HG03066 (cell line): ENCODE data around the gene SIPA1L3.
A peak's percentile ranks its signal among the peaks of the same experiment; 100 is the strongest.
"Not testable (repeated sequence)": the region's sequence is repeated elsewhere in the genome, so short reads cannot be mapped to it uniquely, and the experiment has no call there.

ENCODE experiments used
- ATAC-seq: cut with Tn5 transposase; IDR thresholded peaks from one replicate; pipeline ENCODE4 v1.9.1; 2021; ENCODE audit warnings: low read depth; ENCODE audit not compliant: unreplicated experiment

SIPA1L3 gene

GRCh38 chr19:37907735-37908455 lies 887 bp downstream of the SIPA1L3 start:
- no peak for ATAC-seq

DNA sequence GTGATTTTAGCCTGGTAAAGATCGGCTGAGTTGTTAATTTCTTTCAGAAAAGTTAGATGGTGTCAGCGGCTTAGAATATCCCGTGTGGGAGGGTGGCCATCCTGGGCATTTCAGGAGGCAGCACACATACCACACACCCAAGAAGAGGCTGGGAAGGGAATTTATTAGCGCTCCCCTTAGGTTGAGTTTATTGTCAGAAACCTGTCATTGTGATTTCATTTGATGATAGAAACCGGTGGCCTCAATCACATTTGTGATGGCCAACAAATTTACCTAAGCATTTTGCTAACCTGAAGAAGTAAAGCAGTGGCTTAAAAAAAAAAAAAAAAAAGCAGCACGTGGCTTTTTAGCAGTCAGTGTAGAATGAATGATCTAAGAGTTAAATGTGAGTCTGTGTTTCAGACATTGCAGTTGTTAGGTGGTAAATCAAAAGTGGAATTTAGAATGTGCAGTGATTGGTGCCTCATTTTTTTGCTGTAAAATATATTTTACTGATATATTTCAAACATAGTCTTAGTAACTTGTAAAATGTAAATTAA lies 2.7 kb downstream of the SIPA1L3 start:
- no peak for ATAC-seq

DNA sequence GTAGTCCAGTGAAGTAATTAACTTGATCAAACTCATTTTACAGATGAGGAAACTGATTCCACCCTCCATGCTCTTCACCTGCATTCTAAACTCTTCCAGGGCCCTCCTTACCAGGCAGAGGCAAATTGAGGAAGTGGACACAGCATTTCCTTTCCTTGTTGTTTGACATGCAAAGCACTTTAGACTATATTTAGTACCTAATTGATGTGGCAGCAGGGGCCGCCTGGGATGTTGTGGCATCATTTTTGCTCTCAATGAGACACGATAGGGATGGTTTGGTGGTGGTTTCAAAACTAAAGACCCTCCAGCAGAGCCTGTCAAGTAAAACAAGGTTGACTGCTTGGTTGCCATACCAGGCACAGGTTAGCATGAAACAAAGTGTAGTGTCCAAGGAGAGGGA lies 7.9 kb downstream of the SIPA1L3 start:
- no peak for ATAC-seq

DNA sequence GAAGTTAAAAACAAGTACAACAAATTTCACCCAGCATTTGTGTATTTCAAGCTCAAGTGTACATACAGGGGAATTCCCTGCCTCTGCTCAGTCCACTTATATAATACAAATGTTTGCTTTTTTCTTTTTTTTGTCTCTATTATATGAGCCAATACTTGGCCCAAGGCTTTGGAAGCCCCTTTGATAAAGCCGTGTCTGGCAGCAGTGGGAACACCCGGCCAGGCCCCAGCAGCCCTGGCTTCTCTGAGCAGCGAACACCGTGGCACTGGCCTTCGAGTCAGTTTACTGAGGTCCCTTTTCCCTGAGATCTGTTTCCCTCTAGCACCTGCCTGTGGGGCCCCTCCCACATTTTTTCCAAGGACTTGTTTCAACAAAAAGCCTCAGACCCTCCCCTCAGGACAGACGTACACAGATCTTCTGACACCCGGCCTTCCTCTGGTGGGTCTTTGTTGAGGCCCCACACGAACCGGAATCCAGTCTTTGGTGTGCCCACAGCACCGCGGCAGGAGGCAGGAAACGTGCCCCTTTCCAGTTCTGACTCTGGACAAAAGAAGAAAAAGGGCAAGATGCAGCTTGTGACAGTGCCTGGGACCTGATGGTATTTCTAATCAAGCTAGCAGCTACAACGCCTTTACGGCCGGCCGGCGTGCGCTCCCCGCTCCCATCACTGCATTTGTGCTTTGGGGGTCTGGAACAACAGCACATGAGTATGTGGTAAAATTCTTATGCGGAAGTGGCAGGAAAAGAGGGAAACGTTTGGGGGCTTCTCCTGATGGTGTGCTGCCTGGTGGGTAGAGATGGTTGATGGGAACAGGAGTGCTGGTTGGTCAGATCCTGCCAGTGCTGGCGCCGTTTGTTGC lies 13.8 kb downstream of the SIPA1L3 start:
- no peak for ATAC-seq

DNA sequence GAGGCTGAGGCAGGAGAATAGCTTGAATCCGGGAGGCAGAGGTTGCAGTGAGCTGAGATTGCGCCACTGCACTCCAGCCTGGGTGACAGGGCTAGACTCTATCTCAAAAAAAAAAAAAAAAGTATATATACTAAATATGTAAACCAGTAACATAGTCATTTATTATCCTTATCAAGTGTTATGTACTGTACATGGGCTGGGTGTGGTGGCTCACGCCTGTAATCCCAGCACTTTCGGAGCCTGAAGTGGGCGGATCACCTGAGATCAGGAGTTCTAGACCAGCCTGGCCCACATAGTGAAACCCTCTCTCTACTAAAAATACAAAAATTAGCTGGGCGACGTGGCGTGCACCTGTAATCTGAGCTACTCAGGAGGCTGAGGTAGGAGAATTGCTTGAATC lies 17.6 kb downstream of the SIPA1L3 start:
- ATAC-seq = not testable (repeated sequence)

- ATAC-seq = no peak
Observed at GRCh38 chr19:37925212-37925611, 18.2 kb downstream of the SIPA1L3 start.

GRCh38 chr19:37926255-37926654 lies 19.2 kb downstream of the SIPA1L3 start:
- ATAC-seq = no peak

GRCh38 chr19:37926711-37927110 lies 19.7 kb downstream of the SIPA1L3 start:
- no peak for ATAC-seq

GRCh38 chr19:37928527-37929286 lies 21.7 kb downstream of the SIPA1L3 start:
- peak; percentile 43 for ATAC-seq

DNA sequence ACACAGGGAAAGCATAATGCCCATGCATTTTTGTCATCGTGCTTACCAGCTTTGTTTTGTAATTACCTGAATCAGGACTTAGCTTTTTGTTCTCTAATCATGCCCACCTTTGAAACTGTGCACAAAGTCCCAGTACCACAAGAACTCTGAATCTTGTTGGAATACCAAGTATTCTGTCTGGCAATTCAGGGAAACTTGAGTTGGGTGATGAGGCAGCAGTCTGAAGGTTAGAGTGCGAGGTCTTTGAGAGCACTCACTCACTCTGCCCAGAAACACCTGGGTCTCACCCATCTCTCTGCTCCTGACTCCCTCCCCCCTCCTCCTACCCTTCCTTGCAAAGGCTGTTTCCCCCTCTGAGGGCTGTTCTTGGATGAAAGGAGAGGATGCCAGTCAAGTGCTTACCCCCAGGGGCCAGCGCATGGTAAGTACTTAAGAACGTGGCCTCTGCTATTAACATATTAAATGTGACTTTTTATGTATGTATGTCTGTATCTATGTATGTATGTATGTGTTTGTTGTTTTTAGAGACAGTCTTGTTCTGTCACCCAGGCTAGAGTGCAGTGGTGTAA lies 22.4 kb downstream of the SIPA1L3 start:
- ATAC-seq = no peak

DNA sequence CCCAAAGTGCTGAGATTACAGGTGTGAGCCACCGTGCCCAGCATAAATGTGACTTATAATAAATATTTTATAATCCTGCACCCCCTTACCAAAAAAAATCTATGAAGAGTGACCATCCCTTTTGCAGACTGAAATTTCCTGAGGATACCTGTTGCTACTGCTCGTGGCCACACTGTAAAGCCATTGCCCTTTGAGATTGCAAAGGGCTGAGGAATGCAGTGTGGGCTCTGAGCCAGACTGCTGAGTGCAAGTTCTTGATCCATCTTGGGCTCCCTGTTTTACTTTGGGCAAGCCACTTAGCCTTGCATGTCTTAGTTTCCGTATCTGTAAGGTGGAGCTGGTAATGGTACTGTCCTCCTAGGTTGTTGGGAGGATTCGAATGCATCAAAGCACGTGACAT lies 23.4 kb downstream of the SIPA1L3 start:
- ATAC-seq = no peak

DNA sequence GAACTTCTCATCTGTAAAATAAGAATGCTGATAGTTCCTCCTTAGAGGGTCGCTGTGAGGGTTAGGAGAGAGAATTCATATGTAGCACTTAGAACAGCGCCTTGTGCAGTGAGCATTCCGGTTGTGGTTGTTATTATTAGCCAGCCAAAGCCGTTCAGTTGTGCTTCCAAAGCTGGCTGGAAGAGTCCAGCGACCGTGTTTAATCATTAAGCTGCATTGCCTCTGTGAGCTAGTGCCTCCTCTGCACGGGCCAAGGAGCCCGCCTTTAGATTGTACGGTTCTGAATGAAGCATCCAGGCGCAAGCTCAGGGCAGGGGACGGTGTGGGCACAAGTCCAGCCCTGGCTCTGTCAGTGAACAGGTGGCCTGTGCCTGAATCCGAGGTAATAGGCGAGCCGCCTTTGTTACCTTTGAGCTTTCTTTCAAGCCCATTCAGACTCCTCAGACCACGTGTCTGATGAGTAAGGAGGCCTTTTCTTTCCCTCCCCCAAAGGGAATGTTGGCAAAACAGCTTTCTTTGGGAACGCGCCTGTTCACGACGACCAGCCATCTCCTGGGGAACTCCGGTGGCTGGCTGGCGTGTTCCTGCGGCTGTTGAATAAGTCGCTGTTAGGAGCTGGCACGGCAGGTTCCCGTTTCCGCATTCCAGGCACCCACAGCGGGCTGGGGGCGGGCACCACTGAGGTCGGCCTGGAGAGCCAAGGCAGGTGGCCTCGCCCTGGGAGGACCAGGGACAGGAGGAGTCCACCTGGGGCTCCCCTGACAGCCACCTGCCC lies 25.1 kb downstream of the SIPA1L3 start:
- no peak for ATAC-seq

DNA sequence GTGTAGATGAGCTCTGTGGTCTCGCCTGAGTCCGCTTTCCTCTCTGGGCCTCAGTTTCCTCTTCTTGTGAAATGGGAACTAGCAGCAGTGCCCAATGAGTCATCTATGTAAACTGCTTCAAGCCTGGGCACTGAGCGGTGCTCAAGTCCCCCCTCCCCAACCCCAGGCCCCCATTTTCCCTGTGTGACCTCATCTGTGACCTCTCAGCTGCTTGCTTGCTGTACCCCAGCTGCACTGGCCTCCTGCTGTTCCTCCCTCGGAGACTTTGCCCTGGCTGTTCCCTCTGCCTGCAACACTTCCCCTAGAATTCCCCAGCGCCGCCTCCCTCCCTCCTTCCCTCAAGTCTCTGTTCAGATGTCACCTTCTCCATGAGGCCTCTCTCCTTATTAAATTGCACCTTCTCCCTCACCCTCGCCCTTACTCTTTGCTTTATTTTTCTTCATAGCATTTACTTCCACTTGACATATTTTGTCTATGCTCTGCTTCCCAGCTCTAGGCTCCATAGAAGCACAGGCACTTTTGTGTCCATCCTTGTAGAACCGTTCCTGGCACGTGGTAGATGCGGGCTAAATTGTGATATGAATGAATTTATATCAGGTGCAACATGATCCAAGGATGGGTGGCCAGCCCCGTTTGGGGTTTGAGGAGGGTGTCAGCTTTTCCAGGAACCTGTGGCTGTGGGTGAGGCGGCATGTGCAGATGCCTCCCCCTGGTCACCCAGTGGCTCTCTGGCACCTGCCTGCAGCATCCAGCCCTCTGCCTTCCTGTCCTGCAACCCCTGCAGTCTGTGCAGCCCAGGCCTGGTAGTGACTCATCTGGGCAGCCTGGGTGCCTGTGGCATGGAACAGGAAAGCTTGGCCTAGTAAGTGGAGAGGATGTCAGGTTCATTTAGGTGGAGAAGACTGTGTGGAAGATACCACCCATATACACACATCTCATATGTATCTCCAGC lies 26.3 kb downstream of the SIPA1L3 start:
- no peak for ATAC-seq

GRCh38 chr19:37933937-37934358 lies 26.9 kb downstream of the SIPA1L3 start:
- no peak for ATAC-seq

DNA sequence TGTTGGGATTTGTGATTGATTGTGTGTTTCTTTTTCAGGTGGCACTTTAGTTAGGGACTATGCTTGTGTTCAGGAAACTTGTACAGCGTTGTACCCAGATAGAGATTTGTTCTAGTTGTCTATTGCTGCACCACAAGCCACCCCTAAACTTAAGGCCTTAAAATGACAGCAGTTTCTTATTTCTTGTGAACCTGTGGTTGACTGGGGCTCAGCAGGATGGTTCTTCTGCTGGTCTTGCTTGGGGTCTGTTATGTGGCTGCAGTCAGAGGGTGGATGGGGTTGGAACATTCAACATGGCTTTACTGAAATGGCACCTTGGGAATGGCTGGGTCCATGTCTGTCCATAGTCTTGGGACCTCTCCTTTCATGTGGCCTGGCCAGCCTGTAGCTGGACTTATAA lies 28.3 kb downstream of the SIPA1L3 start:
- ATAC-seq = no peak

GRCh38 chr19:37936166-37936565 lies 29.2 kb downstream of the SIPA1L3 start:
- no peak for ATAC-seq

DNA sequence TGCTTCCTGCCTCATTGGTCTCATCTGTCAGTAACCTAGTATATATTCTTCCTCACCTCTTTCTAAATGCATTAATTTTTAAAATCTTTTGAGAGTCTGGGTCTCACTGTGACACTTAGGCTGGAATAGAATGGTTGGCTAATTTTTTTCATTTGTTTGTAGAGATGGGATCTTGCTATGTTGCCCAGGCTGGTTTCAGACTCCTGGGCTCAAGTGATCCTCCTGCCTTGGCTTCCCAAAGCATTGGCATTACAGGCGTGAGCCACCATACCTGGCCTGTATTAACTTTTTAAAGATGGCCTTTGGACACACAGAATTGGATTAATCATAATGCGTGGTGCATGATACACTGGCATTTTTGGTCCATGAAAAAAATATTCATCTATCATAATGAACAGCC lies 29.9 kb downstream of the SIPA1L3 start:
- no peak for ATAC-seq

GRCh38 chr19:37938353-37938752 lies 31.3 kb downstream of the SIPA1L3 start:
- no peak for ATAC-seq
